Muscle of leg (tissue), 11 donors: ENCODE data around the gene MIS18BP1. TPM values are rescaled to one million over a fixed set of nuclear protein-coding genes. Genes with fewer than 3 reads are reported as not detected.
"Not testable (repeated sequence)": the region's sequence is repeated elsewhere in the genome, so short reads cannot be mapped to it uniquely, and the experiment has no call there.

Source experiments
- DNase-seq: peaks from one replicate; pipeline ENCODE4 v3.0.0; 2013
- H3K27ac ChIP-seq: one replicate; pipeline ENCODE4 v1.5.1; 2013; ENCODE audit warnings: mild to moderate bottlenecking, low read length, control low read depth
- H3K27me3 ChIP-seq: one replicate; pipeline ENCODE4 v1.6.1; 2013; ENCODE audit warnings: low read length; ENCODE audit not compliant: control insufficient read depth, insufficient read depth
- H3K36me3 ChIP-seq: one replicate; pipeline ENCODE4 v1.6.1; 2013; ENCODE audit warnings: low read length; ENCODE audit not compliant: control insufficient read depth, insufficient read depth
- H3K4me1 ChIP-seq: one replicate; pipeline ENCODE4 v1.6.1; 2013; ENCODE audit warnings: low read length; ENCODE audit not compliant: control insufficient read depth, insufficient read depth
- H3K4me3 ChIP-seq: one replicate; pipeline ENCODE4 v1.5.1; 2013; ENCODE audit warnings: low read length, control low read depth
- H3K9me3 ChIP-seq: replicated peaks from 2 replicates; pipeline ENCODE4 v1.6.1; 2013; ENCODE audit warnings: low read depth, low read length; ENCODE audit not compliant: control insufficient read depth
- WGBS: methylation state at CpG from one replicate; pipeline ENCODE4 v1.1.5; 2013; ENCODE audit warnings: missing lambda C conversion rate; ENCODE audit not compliant: insufficient coverage; 5-methylcytosine and 5-hydroxymethylcytosine counted together
- polyA plus RNA-seq, 8 donors: library from polyadenylated mRNA; unstranded; fragments of 120-200 nt; gene quantifications; one replicate each; pipeline versions ENCODE4 v1.2.1 to v1.2.3, GENCODE V29; 2013; ENCODE audit warnings: inconsistent platforms in 1 of 8, low replicate concordance in 1 of 8; ENCODE audit not compliant: insufficient read length in 8 of 8, insufficient read depth in 1 of 8
- total RNA-seq: library from RNA; stranded (reverse); fragments of 120-200 nt; gene quantifications from one replicate; pipeline ENCODE4 v1.2.4, GENCODE V29; 2013

MIS18BP1 gene
- total and polyA plus RNA-seq, 9 donors, result 16.9 to 25.7 (median 19.3) TPM

DNA sequence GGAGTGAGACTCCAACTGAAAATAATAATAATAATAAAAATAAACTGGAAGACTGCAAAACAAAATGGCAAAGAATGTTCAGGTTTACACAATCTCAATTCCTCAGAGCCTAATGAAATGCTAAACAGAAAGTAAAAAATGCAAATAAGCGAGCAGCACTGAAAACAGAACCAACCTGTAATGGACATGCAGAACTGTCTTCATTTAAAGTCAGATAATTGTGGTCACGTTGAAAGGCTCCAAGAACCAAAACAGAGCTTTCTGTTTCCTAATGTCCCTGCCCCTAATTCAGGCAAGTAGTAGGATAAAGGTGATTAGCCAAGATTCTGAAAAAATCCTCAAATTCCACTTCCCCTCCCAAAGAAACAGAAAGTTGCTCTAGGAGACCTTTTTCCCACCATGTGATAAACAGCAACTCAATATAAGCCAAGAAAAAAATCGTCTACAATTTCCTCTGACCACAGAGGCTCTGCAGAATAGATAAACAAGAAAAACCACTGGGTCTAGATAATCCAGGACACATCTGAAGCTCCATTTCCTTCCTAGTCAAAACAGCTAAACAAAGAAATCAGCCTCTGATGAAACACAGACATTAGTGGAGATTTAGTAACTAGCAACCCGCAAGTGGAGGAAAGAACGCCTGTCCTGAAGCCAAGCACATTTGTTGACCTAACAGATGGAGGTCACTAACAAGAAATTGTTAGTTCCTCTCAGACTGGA, 3.0 kb downstream of the MIS18BP1 start:
- H3K4me1 ChIP-seq, result peaks cover 5% of the 10 kb centered on the region
- WGBS, result 82% methylated on average over 2 of the region's 5 CpGs
- H3K27me3 ChIP-seq, result no peaks in the 10 kb centered on the region
- no peak overlapping the region for H3K27ac ChIP-seq
- peaks cover 2% of the 10 kb centered on the region for H3K9me3 ChIP-seq
- no peak overlapping the region for H3K4me3 ChIP-seq
- H3K36me3 ChIP-seq, result no peaks in the 10 kb centered on the region
- peak; percentile 54 for DNase-seq

DNA sequence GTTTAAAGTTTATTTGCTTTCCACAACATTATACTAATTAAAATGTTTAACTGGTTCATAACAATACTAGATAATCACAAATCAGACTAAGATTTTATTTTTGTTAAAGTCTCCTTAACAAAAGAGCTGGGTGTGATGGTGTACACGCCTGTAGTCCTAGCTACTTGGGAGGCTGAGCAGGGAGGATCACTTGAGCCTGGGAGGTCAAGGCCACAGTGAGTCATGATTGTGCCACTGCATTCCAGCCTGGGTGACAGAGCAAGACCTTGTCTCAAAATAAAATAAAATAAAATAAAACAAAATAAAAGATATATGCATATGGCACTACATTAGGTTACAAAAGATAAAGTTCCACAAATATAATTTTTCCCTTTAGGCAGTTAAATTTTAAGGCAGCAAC, 5.6 kb downstream of the MIS18BP1 start:
- Histone ChIP-seq H3K27ac (no peak overlapping the region), H3K4me1 (no peaks in the 10 kb centered on the region), H3K4me3 (no peak overlapping the region), H3K36me3 (no peaks in the 10 kb centered on the region), H3K9me3 (no peaks in the 10 kb centered on the region), H3K27me3 (no peaks in the 10 kb centered on the region)
- WGBS, result no CpG with 5 or more reads among the region's 1 CpG
- DNase-seq, result no peak

DNA sequence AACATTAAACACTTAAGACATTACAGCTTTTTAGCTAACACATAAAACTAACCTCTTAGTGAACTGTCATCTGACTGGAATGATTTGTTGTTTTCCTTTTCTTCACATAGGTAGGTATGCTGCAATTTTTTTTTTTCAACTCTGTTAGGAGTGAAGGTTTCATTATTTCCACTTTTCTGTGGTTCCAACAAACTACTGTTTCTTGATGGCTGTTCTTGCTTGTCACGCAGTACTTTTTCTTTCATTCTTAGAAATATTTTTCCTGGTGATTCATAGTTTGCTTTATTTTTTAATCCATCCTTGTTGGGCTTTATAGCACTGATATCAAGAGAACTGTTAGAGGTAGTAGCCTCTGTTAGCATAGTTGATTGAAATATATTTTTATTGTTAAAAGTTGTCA, 6.3 kb downstream of the MIS18BP1 start:
- Histone ChIP-seq H3K27ac (no peak overlapping the region), H3K4me1 (no peaks in the 10 kb centered on the region), H3K36me3 (no peaks in the 10 kb centered on the region), H3K4me3 (no peak overlapping the region), H3K27me3 (no peaks in the 10 kb centered on the region), H3K9me3 (no peaks in the 10 kb centered on the region)
- DNase-seq, result no peak
- WGBS, result no CpG with 5 or more reads among the region's 1 CpG

DNA sequence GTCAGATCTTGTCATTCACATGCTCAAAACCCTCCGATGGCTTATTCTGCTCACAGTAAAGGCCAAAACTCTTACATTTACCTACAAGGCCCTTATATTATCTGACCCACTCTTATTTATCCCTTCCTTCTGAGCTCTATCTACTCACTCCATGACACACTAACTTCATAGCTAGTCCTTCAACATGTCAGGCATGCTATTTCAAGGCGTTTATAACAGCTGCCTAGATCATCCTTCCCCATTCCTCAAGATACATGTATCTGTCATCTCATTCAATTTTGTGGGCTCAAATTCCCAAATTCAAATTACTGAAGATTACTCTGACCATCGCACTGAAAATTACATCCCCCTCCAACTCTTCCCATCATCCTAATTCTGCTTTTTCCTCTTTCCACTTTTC, 6.9 kb downstream of the MIS18BP1 start:
- H3K4me1 ChIP-seq, result no peaks in the 10 kb centered on the region
- no peak overlapping the region for H3K4me3 ChIP-seq
- no peaks in the 10 kb centered on the region for H3K36me3 ChIP-seq
- no peaks in the 10 kb centered on the region for H3K9me3 ChIP-seq
- peak overlapping the region; percentile 71 for H3K27ac ChIP-seq
- 64% methylated on average over 2 of the region's 3 CpGs for WGBS
- no peak for DNase-seq
- H3K27me3 ChIP-seq, result no peaks in the 10 kb centered on the region

DNA sequence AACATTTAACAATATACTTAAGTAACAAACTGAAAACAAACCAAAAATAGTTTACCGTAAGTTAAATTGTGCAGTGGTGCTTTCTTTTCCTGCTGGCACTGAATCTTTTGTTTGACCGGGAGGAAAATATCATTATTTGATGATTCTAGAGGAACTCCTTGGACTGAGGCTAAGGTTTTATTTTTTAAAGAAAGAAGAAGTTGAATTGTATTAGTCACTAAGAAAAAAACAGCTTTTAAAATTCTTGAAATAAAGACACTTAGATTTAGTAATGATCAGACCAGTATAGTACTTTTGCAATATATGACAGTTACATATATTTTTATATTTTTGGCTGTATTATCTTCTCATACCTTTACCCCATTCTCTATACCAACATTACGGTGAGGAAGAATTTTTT, 10.3 kb downstream of the MIS18BP1 start:
- Histone ChIP-seq H3K27me3 (no peaks in the 10 kb centered on the region), H3K4me3 (no peak overlapping the region), H3K27ac (no peak overlapping the region), H3K4me1 (no peaks in the 10 kb centered on the region), H3K9me3 (no peaks in the 10 kb centered on the region), H3K36me3 (no peaks in the 10 kb centered on the region)
- no CpG with 5 or more reads among the region's 3 CpGs for WGBS
- DNase-seq, result no peak

DNA sequence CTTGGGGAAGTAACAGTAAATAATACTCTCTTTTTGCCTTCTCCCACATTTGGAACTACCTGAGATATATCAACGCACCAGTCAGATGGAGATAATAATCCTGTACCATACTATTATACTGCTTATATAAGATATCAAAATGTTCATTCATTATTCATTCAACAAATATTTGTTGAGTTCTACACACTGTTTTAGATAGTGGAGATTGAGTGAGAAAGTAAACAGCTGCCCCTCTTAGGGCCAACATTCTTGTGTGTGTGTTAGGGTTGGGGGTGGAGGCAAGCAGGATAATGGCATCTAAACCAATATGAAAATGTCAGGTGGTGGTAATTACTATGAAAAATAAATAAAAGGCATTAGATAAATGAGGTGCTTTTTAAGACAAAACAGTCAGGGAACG, 14.0 kb downstream of the MIS18BP1 start:
- WGBS, result 86% methylated on average over 1 of the region's 2 CpGs
- H3K4me1 ChIP-seq, result no peaks in the 10 kb centered on the region
- H3K9me3 ChIP-seq, result no peaks in the 10 kb centered on the region
- peaks cover 7% of the 10 kb centered on the region for H3K36me3 ChIP-seq
- no peaks in the 10 kb centered on the region for H3K27me3 ChIP-seq
- no peak for DNase-seq
- no peak overlapping the region for H3K27ac ChIP-seq
- no peak overlapping the region for H3K4me3 ChIP-seq

DNA sequence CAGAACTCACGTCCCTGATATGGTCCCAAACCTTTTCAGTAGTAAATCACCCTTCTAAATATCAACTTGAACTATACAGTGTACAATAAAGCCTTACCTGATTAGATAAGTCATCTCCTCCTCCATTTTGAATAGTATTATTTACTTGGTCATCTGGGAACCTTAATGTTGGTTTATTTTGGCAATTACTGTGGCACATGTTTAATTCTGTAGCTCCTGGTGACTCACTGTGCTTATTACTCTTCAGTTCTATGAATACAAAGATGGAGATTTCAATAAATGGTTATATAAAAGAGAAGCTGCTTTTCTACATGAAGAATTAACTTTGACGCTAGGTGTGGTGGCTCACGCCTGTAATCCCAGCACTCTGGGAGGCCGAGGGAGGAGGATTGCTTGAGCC, 25.4 kb downstream of the MIS18BP1 start:
- 95% methylated on average over 3 of the region's 4 CpGs for WGBS
- no peaks in the 10 kb centered on the region for H3K27me3 ChIP-seq
- no peak overlapping the region for H3K4me3 ChIP-seq
- no peak for DNase-seq
- H3K36me3 ChIP-seq, result peaks cover 5% of the 10 kb centered on the region
- no peak overlapping the region for H3K27ac ChIP-seq
- H3K4me1 ChIP-seq, result no peaks in the 10 kb centered on the region
- no peaks in the 10 kb centered on the region for H3K9me3 ChIP-seq

DNA sequence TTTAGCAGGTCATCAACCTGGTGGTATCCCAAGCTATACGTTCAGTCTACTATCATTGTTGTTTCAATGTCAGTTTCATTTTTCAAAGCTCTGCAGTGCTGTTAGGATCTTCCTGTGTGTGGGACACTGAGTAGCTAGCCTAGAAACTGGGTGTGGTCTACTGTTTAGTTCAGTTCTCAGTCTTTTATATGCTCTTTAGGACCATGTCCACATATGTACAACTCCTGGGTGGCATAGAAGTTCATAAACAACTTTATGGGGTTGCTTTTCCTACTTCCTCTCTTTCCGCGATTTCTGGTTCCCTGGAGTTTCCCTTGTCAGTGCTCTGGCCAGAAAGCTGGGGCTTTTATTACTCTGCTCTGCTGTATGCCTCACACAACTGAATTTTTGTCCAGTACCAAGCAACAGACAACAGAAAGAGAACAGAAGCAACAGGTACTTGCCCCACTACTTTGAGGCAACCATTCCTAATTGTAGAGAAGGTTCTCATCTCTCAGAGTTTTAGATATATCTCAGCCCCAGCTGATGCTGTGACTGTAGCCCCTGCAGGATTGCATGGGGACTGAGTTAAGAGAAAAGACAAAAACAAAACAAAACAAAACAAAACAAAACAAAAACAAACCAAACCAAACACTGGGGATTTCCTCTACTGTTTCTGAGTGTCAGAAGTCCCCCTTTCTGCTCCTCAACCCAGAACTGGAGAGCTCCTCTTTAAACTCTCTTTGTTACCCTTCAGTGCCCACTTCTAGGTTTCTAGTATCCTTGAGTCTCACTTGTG, 30.3 kb downstream of the MIS18BP1 start:
- Histone ChIP-seq H3K4me3 (no peak overlapping the region), H3K9me3 (no peaks in the 10 kb centered on the region), H3K4me1 (no peaks in the 10 kb centered on the region), H3K36me3 (peaks cover 4% of the 10 kb centered on the region), H3K27me3 (no peaks in the 10 kb centered on the region), H3K27ac (no peak overlapping the region)
- WGBS, result 67% methylated on average over 2 of the region's 3 CpGs
- DNase-seq, result no peak

DNA sequence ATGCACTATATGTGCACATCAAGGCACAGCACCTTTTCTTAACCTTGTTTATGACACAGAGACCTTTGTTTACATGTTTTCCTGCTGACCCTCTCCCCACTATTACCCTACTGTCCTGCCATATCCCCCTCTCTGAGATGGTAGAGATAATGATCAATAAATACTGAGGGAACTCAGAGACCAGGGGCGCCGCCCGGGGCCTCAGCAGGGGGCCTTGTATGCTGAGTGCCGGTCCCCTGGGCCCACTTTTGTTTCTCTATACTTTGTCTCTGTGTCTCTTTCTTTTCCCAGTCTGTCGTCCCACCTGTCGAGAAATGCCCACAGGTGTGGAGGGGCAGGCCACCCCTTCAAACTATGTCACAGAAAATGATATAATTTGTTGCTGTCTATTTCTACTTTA, 38.7 kb downstream of the MIS18BP1 start:
- not testable (repeated sequence) for H3K27ac ChIP-seq, H3K4me1 ChIP-seq, H3K4me3 ChIP-seq, H3K27me3 ChIP-seq, DNase-seq, H3K9me3 ChIP-seq
- peaks cover 21% of the 10 kb centered on the region for H3K36me3 ChIP-seq
- WGBS, result no CpG with 5 or more reads among the region's 6 CpGs

DNA sequence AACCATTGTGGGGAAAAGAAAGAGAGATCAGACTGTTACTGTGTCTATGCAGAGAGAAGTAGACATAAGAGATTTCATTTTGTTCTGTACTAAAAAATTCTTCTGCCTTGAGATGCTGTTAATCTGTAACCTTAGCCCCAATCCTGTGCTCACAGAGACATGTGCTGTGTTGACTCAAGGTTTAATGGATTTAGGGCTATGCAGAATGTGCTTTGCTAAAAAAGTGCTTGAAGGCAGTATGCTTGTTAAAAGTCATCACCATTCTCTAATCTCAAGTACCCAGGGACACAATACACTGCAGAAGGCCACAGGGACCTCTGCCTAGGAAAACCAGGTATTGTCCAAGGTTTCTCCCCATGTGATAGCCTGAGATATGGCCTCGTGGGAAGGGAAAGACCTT, 39.3 kb downstream of the MIS18BP1 start:
- no CpG with 5 or more reads among the region's 1 CpG for WGBS
- not testable (repeated sequence) for H3K4me3 ChIP-seq, DNase-seq, H3K4me1 ChIP-seq, H3K27ac ChIP-seq, H3K9me3 ChIP-seq, H3K27me3 ChIP-seq
- peaks cover 22% of the 10 kb centered on the region for H3K36me3 ChIP-seq
